Rectal smooth muscle tissue (tissue), 1 donor: ENCODE results near the gene G6PD.
A peak's percentile ranks its signal among the peaks of the same experiment; 100 is the strongest.
"Not testable (repeated sequence)": the region's sequence is repeated elsewhere in the genome, so short reads cannot be mapped to it uniquely, and the experiment has no call there.

Experiments used
- H3K27ac ChIP-seq: one replicate; pipeline ENCODE4 v1.7.0; 2013; ENCODE audit warnings: low read depth, low read length, inconsistent platforms
- H3K27me3 ChIP-seq: one replicate; pipeline ENCODE4 v1.7.0; 2013; ENCODE audit warnings: low read length; ENCODE audit not compliant: control insufficient read depth, insufficient read depth
- H3K36me3 ChIP-seq: one replicate; pipeline ENCODE4 v1.7.0; 2013; ENCODE audit warnings: low read length; ENCODE audit not compliant: control insufficient read depth, insufficient read depth
- H3K4me1 ChIP-seq: one replicate; pipeline ENCODE4 v1.7.0; 2013; ENCODE audit warnings: low read length; ENCODE audit not compliant: control insufficient read depth, insufficient read depth
- H3K4me3 ChIP-seq: one replicate; pipeline ENCODE4 v1.7.0; 2013; ENCODE audit warnings: low read length
- H3K9ac ChIP-seq: one replicate; pipeline ENCODE4 v1.7.0; 2013; ENCODE audit warnings: low read length

G6PD gene

DNA sequence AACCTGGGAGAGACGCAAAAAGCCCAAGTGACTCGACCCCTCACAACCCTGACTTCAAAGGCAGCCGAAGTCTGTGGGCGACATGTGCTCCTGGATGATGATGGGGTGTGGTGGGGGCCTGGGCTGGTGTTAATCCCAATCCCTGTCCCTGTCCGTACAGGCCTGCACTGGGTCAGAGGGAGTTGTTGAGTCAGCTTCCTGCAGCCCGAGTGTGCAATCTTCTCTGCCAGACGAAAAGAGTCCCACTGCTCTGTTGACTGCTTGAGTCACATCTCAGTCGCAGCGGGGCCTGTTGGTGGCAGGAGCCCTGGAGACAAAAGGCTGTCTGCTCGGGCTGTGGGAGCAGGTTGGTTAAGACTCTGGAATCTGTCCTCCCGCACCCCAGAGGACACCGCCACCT lies 40.9 kb downstream of the G6PD start:
- H3K27me3 ChIP-seq: no peaks in the 10 kb centered on the region

DNA sequence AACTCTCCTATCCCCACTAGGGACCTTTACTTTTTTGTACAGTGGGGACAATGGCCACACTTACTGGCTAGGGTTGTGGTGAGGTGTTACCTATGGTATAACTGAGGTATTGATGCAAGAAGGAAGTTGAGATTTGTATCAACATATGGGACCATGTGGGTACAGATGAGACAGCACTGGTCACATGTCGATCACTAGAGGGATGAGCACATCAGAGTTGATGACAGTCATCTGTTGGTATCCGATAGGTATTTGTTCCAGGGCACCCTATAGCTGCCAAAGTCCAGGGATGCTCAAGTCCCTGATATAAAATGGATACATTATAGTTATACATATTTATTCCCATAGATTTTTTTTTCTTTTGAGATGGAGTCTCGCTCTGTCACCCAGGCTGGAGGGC lies 43.7 kb downstream of the G6PD start:
- Histone ChIP-seq H3K4me3 (no peak overlapping the region), H3K36me3 (no peaks in the 10 kb centered on the region)

More for the DNA sequence above, 40.9 kb downstream of the G6PD start:
- no peak overlapping the region for H3K4me3 ChIP-seq
- no peak overlapping the region for H3K27ac ChIP-seq
- no peaks in the 10 kb centered on the region for H3K4me1 ChIP-seq
- H3K36me3 ChIP-seq: no peaks in the 10 kb centered on the region
- no peak overlapping the region for H3K9ac ChIP-seq

DNA sequence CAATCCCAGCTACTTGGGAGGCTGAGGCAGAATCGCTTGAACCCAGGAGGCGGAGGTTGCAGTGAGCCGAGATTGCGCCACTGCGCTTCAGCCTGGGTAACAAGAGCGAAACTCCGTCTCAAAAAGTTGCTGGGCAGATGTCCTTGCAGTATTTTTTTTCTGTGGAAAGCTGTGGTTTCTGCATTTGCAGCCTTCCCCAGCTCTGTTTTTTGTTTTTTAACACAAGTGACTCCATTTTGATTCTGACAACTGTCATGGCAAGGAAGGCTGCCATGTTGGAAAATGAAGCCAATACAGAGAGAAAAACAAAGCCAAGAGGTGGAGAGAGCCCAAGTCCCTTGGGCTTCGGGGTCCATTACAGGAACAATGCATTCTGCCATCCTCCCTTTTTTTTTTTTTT lies 44.5 kb downstream of the G6PD start:
- no peak overlapping the region for H3K4me3 ChIP-seq
- no peaks in the 10 kb centered on the region for H3K4me1 ChIP-seq
- H3K27me3 ChIP-seq: no peaks in the 10 kb centered on the region
- no peak overlapping the region for H3K9ac ChIP-seq
- no peaks in the 10 kb centered on the region for H3K36me3 ChIP-seq
- no peak overlapping the region for H3K27ac ChIP-seq

More for the DNA sequence above, 43.7 kb downstream of the G6PD start:
- no peaks in the 10 kb centered on the region for H3K27me3 ChIP-seq
- H3K4me1 ChIP-seq: no peaks in the 10 kb centered on the region
- H3K27ac ChIP-seq: no peak overlapping the region
- no peak overlapping the region for H3K9ac ChIP-seq

DNA sequence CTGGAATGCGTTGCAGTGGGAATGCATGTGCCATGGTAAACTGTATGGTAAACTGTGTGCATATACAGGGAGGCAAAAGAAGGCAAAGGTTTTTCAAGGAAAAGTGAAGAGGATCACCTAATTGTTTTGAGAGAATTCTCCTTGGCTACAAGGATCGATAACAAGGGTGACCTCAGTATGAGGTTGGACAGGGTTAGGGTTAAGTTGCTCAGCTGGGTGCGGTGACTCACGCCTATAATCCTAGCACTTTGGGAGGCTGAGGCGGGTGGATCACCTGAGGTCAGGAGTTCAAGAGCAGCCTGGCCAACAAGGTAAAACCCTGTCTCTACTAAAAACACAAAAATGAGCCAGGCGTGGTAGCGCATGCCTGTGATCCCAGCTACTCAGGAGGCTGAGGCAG lies 45.2 kb downstream of the G6PD start:
- not testable (repeated sequence) for H3K27me3 ChIP-seq, H3K4me1 ChIP-seq, H3K27ac ChIP-seq, H3K36me3 ChIP-seq, H3K9ac ChIP-seq, H3K4me3 ChIP-seq

DNA sequence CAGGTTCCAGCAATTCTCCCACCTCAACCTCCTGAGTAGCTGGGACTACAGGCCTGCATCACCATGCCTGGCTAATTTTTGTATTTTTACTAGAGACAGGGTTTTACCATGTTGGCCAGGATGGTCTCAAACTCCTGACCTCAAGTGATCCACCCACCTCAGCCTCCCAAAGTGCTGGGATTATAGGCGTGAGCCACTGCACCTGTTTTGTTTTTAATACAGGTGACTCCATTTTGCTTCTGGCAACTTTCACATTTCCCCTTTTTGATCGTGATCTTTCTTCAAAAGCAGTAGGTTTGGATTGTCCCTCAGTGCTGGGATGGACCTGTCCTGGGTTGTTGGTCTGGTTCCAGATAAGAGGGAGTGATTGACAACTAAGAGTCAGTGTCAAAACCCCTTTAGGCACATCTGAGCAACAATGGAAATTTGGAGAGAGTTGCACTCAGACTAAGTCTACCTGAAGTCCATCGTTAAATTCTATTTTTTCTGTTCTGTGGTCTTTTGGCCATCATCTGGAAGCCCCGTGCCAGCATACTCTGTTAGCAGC lies 50.0 kb downstream of the G6PD start:
- H3K27ac ChIP-seq, H3K36me3 ChIP-seq, H3K27me3 ChIP-seq, H3K4me1 ChIP-seq, H3K4me3 ChIP-seq, H3K9ac ChIP-seq: not testable (repeated sequence)

DNA sequence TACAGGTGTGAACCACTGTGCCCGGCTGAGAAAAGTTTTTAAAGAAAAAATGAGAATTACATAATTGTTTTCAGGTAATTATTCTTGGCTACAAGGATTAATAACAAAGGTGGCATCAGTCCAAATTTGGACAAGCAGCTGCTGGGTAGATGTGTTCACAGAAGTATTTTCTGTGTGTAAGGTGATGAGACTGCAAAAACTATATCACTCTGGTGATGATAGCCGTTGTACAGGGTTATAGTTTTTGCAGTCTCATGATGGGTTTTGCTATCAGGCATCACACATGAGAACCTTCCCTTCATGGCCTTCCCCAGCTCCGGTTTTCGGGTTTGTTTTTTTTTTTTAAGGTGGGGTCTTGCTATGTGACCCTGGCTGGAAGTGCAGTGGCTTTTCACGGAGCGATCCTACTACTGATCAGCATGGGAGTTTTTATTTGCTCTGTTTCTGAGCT lies 51.1 kb downstream of the G6PD start:
- Histone ChIP-seq H3K36me3 (no peaks in the 10 kb centered on the region), H3K4me1 (no peaks in the 10 kb centered on the region), H3K27me3 (no peaks in the 10 kb centered on the region), H3K9ac (no peak overlapping the region), H3K4me3 (no peak overlapping the region), H3K27ac (no peak overlapping the region)

DNA sequence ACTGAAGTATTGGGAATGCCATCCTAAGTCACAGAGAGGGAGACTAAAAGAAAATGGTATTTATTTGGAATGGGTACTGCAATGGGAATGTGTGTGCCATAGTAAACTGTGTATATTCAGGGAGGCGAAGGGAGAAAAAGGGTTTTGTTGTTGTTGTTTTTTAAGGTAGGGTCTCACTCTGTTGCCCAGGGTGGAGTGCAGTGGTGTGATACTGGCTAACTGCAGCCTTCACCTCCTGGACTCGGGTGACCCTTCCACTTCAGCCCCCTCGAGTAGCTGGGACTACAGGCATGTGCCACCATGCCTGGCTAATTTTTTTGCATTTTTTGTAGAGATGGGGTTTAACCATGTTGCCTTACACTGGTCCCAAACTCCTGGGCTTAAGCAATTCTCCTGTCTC lies 51.9 kb downstream of the G6PD start:
- H3K9ac ChIP-seq: no peak overlapping the region
- no peaks in the 10 kb centered on the region for H3K36me3 ChIP-seq
- no peak overlapping the region for H3K4me3 ChIP-seq
- H3K27me3 ChIP-seq: no peaks in the 10 kb centered on the region
- no peak overlapping the region for H3K27ac ChIP-seq
- H3K4me1 ChIP-seq: no peaks in the 10 kb centered on the region

DNA sequence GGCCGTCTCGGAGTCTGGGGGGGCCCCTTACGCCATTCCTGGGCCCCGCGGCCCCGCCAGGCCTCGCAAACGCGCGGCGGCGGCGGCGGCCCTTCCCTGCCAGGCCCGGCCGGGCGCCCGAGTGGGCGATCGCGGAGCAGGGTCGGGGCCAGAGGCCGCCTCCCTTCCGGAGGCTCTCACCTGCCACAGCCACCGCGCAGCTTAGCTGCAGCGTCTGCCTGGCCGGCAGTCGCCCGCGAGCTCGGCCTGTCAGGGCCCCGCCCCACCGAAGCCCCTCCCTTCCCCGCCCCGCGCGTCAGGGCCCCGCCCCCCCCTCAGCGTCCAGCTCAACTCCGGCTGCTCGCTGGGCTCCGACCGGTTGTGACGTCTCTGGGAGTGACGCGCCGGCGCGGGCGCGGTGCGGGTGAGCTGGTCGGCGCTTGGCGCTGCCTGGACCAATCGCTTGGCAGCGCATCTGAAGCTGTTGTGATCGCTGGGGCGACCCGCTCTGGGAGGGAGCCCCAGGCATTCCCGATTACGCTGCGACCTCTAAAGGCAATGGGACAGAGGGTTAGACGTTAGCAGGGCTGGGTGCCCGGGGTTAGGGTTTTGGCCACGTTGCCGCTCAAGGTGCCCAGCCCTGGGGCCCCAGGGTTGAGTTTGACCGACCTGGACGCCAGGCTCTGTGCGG lies 56.1 kb downstream of the G6PD start, which contains the start of gene SLC10A3:
SLC10A3 (minus strand) TSS at position 216 of the 670 bp plus-strand sequence. CDS start 1,689 bp downstream, outside the sequence.
- H3K4me3 ChIP-seq: peak within 1 kb of the TSS; percentile 79
- no peaks in the 10 kb centered on the region for H3K27me3 ChIP-seq
- peak within 1 kb of the TSS; percentile 92 for H3K27ac ChIP-seq
- no peaks in the 10 kb centered on the region for H3K36me3 ChIP-seq
- no peaks in the 10 kb centered on the region for H3K4me1 ChIP-seq
- peak within 1 kb of the TSS; percentile 77 for H3K9ac ChIP-seq

DNA sequence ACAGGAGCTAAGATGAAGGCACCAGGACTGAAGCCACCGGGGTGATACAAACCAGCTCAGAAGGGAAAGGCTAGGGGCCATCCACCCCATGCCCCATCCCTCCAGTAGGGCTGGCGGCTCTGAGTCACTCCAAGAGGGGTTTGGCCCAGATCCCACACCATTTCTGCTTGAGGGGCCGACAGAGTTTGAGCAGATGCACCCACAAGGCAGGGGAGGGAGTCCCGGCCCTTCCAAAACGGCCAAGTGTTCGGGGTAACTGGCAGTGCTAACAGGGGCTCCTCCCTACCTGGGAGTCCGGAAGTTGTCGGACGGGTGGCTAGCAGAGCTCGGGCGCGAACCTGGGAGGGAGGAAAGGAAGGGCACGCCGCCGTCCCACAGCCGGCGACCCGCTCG lies 56.6 kb downstream of the G6PD start:
- H3K27ac ChIP-seq: peak overlapping the region; percentile 85
- peak overlapping the region; percentile 79 for H3K4me3 ChIP-seq
- no peaks in the 10 kb centered on the region for H3K36me3 ChIP-seq
- no peaks in the 10 kb centered on the region for H3K27me3 ChIP-seq
- H3K4me1 ChIP-seq: peaks cover 3% of the 10 kb centered on the region
- H3K9ac ChIP-seq: peak overlapping the region; percentile 59

DNA sequence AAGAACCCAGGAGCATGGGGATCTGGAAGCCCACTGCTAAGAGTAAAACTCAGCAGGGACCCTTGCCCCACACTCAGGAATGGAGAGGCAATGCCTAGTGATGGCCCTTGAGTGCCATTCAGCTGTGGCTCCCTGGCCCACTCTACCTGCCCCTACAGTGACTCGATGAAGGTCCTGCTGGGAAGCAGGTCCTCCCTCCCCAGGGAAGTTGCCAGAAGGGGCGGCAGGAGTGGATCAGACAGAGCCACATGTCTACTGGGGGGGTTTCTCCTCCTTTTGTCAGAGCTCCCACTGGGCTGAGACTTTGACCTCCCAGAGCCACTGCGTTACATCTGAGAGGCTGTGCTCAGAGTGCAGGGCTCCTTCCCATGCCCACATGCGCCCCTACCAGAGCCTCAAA lies 57.5 kb downstream of the G6PD start:
- H3K27me3 ChIP-seq: no peaks in the 10 kb centered on the region
- H3K36me3 ChIP-seq: no peaks in the 10 kb centered on the region
- H3K27ac ChIP-seq: peak overlapping the region; percentile 85
- peaks cover 3% of the 10 kb centered on the region for H3K4me1 ChIP-seq
- H3K9ac ChIP-seq: no peak overlapping the region
- peak overlapping the region; percentile 79 for H3K4me3 ChIP-seq

DNA sequence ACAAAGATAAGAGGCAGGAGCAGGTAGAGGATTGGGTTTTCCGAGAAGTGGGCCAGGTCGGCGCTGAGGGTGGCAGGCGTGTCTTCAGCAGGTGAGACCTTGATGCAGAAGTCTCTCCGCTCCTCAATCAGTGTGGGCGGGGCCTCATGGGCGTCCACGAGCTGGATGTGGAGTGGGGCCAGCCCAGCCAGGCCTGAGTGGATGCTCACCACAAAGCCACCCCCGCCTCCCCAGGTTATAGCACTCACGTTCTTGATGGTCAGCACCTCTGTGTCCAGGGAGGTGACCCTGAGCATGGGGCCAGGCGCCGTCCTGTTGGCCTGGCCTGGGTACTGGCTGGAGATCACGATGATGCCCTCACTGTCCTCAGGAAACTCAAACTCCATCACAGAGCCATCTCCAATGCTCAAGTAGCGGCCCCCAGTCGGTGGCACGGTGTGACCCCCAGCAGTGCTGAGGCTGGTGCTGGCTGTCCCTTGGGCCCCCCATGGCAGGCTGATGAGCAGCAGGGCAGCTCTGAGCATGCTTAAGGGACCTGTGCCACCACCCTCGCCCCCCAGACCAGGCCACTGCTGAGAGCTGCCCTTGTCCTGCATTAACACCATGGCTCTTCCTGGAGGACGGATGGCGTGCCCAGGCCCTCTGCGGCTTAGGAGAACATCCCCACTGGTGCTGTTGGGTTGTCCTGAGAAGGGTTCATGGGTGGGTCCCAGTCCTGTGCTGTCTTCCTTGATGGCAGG lies 58.1 kb downstream of the G6PD start:
- Histone ChIP-seq H3K4me1 (peaks cover 3% of the 10 kb centered on the region), H3K4me3 (no peak overlapping the region), H3K36me3 (no peaks in the 10 kb centered on the region), H3K27me3 (no peaks in the 10 kb centered on the region), H3K27ac (no peak overlapping the region), H3K9ac (no peak overlapping the region)

DNA sequence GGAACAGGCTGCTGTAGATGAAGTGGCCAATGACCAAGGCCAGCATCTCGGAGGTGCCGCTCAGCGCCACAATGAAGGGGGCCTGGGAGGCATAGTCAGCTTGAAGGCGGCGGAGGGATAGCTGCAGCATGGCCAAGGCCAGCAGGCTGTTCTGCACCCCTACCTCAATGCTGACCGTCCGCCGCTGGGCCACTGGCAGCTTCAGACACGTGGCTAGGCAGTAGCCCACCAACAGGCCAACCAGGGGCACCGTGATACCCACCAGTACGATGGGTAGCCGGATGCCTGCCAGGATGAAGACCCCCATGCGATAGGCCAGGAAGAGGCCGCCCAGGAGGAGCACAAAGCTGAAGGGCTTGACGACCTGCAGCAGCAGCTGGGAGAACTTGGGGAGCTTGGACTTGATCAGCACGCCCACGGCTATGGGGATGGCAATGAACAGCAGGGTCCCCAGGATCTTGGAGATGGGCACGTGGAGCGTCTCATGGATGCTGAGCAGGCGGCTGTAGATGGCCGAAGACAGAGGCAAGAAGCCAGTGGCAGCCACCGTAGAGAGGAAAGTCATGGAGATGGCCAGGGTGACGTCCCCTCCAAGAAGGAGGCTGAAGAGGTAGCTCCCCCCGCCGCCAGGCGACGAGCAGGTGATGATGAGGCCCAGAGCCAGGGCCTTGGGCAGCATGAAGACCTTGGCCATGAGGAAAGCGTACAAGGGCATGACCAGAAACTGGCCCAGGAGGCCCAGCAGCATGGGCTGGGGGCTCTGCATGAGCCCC lies 58.9 kb downstream of the G6PD start:
- Histone ChIP-seq H3K9ac (no peak overlapping the region), H3K27ac (no peak overlapping the region), H3K4me1 (peaks cover 3% of the 10 kb centered on the region), H3K36me3 (no peaks in the 10 kb centered on the region), H3K27me3 (peaks cover 2% of the 10 kb centered on the region), H3K4me3 (no peak overlapping the region)
